ENCODE measurements around the gene RHBDF1. TPM values are rescaled to one million over a fixed set of nuclear protein-coding genes. Genes with fewer than 3 reads are reported as not detected.

Gene RHBDF1
- total RNA-seq, 1 donor from 2014 or later = 55.5 TPM

DNA sequence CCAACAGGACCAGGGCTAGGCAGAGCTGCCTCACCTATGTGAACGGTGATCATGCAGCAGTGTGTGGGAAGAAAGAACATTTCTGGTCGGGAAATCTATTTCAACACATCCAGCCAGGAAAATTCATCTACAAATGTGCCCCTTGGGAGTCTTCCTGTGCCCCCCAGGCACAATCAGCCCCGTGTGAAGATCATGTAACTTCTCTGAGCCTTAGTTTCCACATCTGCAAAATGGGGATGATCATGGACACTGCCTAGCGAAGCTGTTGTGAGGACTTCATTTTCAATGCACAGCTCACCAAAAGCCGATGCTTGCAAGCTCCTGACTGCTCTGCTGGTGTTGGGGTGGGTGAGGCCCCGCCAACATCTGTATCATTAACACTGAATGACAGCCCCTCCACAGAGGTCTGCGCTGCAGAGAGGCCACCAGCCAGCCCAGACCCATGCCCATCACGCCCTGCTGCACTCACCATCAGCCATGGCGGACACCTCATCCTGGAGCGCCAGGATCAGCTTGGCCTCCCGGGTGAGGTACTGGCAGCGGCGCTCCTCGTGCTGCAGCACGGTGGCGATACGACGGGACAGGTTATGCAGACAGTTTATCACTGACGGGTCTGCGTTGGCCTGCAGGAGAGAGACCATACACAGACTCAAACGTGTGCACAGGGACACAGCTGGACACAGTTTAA, 39.9 kb upstream of the RHBDF1 start:
- Histone ChIP-seq H3K36me3 (ENCODE audit: insufficient read depth, low read length) (peaks cover 15% of the 10 kb centered on the region), H3K4me1 (ENCODE audit: insufficient read depth, low read length) (peaks cover 16% of the 10 kb centered on the region), H3K4me3 (ENCODE audit: insufficient read depth, low read depth, low read length) (no peak overlapping the region), H2AFZ (ENCODE audit: low read depth, low read length) (no peak overlapping the region), H3K9me3 (ENCODE audit: insufficient read depth, low read depth, low read length) (no peaks in the 10 kb centered on the region), H3K9ac (ENCODE audit: low read length) (no peak overlapping the region), H3K27ac (ENCODE audit: low read depth, low read length) (peak overlapping the region; percentile 65), H3K4me2 (ENCODE audit: low read length) (peak overlapping the region; percentile 66), H3K79me2 (ENCODE audit: insufficient read depth, low read length) (no peaks in the 10 kb centered on the region), H3K27me3 (ENCODE audit: insufficient read depth, low read length) (no peaks in the 10 kb centered on the region), H4K20me1 (ENCODE audit: insufficient read depth, low read length) (peaks cover 17% of the 10 kb centered on the region)
- H3K36me3 Mint-ChIP-seq (ENCODE audit: low read depth, unreplicated experiment) = peaks cover 27% of the 10 kb centered on the region
- peak overlapping the region; percentile 40 for H3K4me3 Mint-ChIP-seq (ENCODE audit: unreplicated experiment)
- DNase-seq (ENCODE audit: low read depth) (no peak), FAIRE-seq (no peak)
- H3K4me1 Mint-ChIP-seq (ENCODE audit: low read depth, unreplicated experiment) = peaks cover 13% of the 10 kb centered on the region
- H3K9me3 Mint-ChIP-seq (ENCODE audit: unreplicated experiment) = no peaks in the 10 kb centered on the region
- H3K27me3 Mint-ChIP-seq (ENCODE audit: low read depth, unreplicated experiment) = no peaks in the 10 kb centered on the region
- TF ChIP-seq EZH2 (IDR thresholded peaks at IDR 0.05; ENCODE audit: insufficient read depth, low read length) = no peak
- TF ChIP-seq, protein P1, sequence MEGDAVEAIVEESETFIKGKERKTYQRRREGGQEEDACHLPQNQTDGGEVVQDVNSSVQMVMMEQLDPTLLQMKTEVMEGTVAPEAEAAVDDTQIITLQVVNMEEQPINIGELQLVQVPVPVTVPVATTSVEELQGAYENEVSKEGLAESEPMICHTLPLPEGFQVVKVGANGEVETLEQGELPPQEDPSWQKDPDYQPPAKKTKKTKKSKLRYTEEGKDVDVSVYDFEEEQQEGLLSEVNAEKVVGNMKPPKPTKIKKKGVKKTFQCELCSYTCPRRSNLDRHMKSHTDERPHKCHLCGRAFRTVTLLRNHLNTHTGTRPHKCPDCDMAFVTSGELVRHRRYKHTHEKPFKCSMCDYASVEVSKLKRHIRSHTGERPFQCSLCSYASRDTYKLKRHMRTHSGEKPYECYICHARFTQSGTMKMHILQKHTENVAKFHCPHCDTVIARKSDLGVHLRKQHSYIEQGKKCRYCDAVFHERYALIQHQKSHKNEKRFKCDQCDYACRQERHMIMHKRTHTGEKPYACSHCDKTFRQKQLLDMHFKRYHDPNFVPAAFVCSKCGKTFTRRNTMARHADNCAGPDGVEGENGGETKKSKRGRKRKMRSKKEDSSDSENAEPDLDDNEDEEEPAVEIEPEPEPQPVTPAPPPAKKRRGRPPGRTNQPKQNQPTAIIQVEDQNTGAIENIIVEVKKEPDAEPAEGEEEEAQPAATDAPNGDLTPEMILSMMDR (IDR thresholded peaks at IDR 0.05; ENCODE audit: insufficient read depth, low read depth, low read length) = no peak
- no peak overlapping the region for H3K27ac Mint-ChIP-seq (ENCODE audit: unreplicated experiment)

DNA sequence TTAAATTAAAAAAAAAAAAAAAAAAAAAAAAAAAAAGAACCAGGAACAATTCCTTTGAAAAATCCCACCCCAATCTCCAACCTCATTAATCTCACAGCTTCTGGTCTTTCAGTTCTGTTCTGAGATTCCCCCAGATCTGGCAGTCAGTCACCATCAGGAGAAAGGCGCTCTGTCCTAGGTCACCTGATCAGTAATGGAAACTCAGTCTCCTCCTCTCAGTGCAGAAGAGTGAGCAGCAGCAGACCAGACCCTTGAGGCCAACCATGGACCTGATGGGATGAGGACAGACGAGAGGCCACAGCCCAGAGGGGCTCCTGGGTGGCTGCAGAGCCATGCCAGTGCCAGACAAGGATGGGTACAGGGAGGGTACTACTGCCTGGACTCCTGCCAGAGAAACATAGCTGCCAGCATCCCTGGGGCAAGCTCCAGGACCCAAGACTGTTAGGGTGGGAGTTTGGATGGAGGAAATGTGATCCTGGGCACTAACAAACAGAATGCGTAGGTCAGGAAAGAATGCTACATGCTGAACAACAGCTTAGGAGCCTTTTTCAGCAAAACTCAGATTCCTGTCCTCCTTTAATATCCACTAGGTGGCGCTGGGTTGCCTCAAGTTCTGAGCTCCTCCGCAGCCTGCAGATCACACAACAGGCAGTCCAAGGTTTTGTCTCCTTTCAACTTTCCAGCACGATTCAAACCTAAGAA, 34.3 kb upstream of the RHBDF1 start:
- Mint-ChIP-seq H3K27ac (ENCODE audit: unreplicated experiment) (no peak overlapping the region), H3K9me3 (ENCODE audit: unreplicated experiment) (no peaks in the 10 kb centered on the region), H3K36me3 (ENCODE audit: low read depth, unreplicated experiment) (peaks cover 17% of the 10 kb centered on the region), H3K4me1 (ENCODE audit: low read depth, unreplicated experiment) (no peaks in the 10 kb centered on the region), H3K4me3 (ENCODE audit: unreplicated experiment) (no peak overlapping the region), H3K27me3 (ENCODE audit: low read depth, unreplicated experiment) (no peaks in the 10 kb centered on the region)
- H3K36me3 ChIP-seq (ENCODE audit: insufficient read depth, low read length) = peaks cover 9% of the 10 kb centered on the region
- no peak overlapping the region for H3K9ac ChIP-seq (ENCODE audit: low read length)
- peak; percentile 53 for DNase-seq (ENCODE audit: low read depth)
- H3K79me2 ChIP-seq (ENCODE audit: insufficient read depth, low read length) = no peaks in the 10 kb centered on the region
- peaks cover 38% of the 10 kb centered on the region for H4K20me1 ChIP-seq (ENCODE audit: insufficient read depth, low read length)
- no peak for TF ChIP-seq EZH2 (IDR thresholded peaks at IDR 0.05; ENCODE audit: insufficient read depth, low read length)
- TF ChIP-seq, protein P1 (IDR thresholded peaks at IDR 0.05; ENCODE audit: insufficient read depth, low read depth, low read length) = peak; percentile 87
- no peak overlapping the region for H2AFZ ChIP-seq (ENCODE audit: low read depth, low read length)
- no peak overlapping the region for H3K27ac ChIP-seq (ENCODE audit: low read depth, low read length)
- no peak overlapping the region for H3K4me2 ChIP-seq (ENCODE audit: low read length)
- no peaks in the 10 kb centered on the region for H3K27me3 ChIP-seq (ENCODE audit: insufficient read depth, low read length)
- FAIRE-seq = no peak
- no peak overlapping the region for H3K4me3 ChIP-seq (ENCODE audit: insufficient read depth, low read depth, low read length)
- peaks cover 11% of the 10 kb centered on the region for H3K4me1 ChIP-seq (ENCODE audit: insufficient read depth, low read length)
- H3K9me3 ChIP-seq (ENCODE audit: insufficient read depth, low read depth, low read length) = no peaks in the 10 kb centered on the region

DNA sequence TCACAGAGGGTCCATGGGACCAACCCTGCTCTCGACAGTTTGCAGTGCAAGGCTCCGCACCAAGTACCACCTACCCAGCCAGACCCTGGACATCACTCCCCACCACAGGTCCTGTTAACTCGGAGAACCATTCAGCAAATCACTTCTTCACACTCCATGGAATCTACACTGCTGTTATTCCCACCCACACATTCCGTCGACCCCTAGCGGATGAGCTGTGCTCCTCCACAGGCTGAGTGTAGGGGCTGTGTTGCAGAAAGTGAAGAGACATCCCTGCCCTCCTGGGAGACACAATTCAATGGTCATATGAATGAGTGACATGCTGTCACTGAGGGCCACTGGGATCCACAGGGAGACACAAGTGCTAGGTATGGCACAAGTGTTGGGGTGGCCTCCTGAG, 33.1 kb upstream of the RHBDF1 start:
- H3K9me3 Mint-ChIP-seq (ENCODE audit: unreplicated experiment) = no peaks in the 10 kb centered on the region

More for the DNA sequence above, 33.1 kb upstream of the RHBDF1 start:
- Mint-ChIP-seq H3K36me3 (ENCODE audit: low read depth, unreplicated experiment) (peaks cover 17% of the 10 kb centered on the region), H3K4me3 (ENCODE audit: unreplicated experiment) (no peak overlapping the region), H3K27ac (ENCODE audit: unreplicated experiment) (peak overlapping the region; percentile 43), H3K27me3 (ENCODE audit: low read depth, unreplicated experiment) (no peaks in the 10 kb centered on the region), H3K4me1 (ENCODE audit: low read depth, unreplicated experiment) (no peaks in the 10 kb centered on the region)
- Histone ChIP-seq H3K4me1 (ENCODE audit: insufficient read depth, low read length) (peaks cover 14% of the 10 kb centered on the region), H3K27ac (ENCODE audit: low read depth, low read length) (no peak overlapping the region), H3K4me3 (ENCODE audit: insufficient read depth, low read depth, low read length) (no peak overlapping the region), H4K20me1 (ENCODE audit: insufficient read depth, low read length) (peaks cover 46% of the 10 kb centered on the region), H3K36me3 (ENCODE audit: insufficient read depth, low read length) (peaks cover 9% of the 10 kb centered on the region), H3K27me3 (ENCODE audit: insufficient read depth, low read length) (no peaks in the 10 kb centered on the region), H3K79me2 (ENCODE audit: insufficient read depth, low read length) (peaks cover 3% of the 10 kb centered on the region), H3K4me2 (ENCODE audit: low read length) (no peak overlapping the region), H2AFZ (ENCODE audit: low read depth, low read length) (no peak overlapping the region), H3K9me3 (ENCODE audit: insufficient read depth, low read depth, low read length) (no peaks in the 10 kb centered on the region), H3K9ac (ENCODE audit: low read length) (no peak overlapping the region)
- no peak for DNase-seq (ENCODE audit: low read depth)
- FAIRE-seq = no peak
- TF ChIP-seq, protein P1 (IDR thresholded peaks at IDR 0.05; ENCODE audit: insufficient read depth, low read depth, low read length) = no peak
- TF ChIP-seq EZH2 (IDR thresholded peaks at IDR 0.05; ENCODE audit: insufficient read depth, low read length) = no peak
